Endothelial cell (in vitro differentiated cells): ENCODE measurements around the gene ASB5. TPM values are rescaled to one million over a fixed set of nuclear protein-coding genes. Genes with fewer than 3 reads are reported as not detected.

ENCODE experiments used
- DNase-seq: peaks from one replicate; pipeline ENCODE4 v3.0.0; 2021; ENCODE audit warnings: low spot score
- H3K27ac Mint-ChIP-seq: one replicate; pipeline ENCODE4 v1.8.0; 2021; ENCODE audit warnings: mixed read lengths, inconsistent platforms; ENCODE audit not compliant: unreplicated experiment
- H3K27me3 Mint-ChIP-seq: one replicate; pipeline ENCODE4 v1.8.0; 2021; ENCODE audit warnings: mild to moderate bottlenecking, moderate library complexity, mixed read lengths, inconsistent platforms; ENCODE audit not compliant: unreplicated experiment
- H3K36me3 Mint-ChIP-seq: one replicate; pipeline ENCODE4 v1.8.0; 2021; ENCODE audit warnings: mild to moderate bottlenecking, low read depth, mixed read lengths, inconsistent platforms; ENCODE audit not compliant: unreplicated experiment
- H3K4me1 Mint-ChIP-seq: one replicate; pipeline ENCODE4 v1.8.0; 2021; ENCODE audit warnings: mild to moderate bottlenecking, mixed read lengths, inconsistent platforms; ENCODE audit not compliant: unreplicated experiment
- H3K4me3 Mint-ChIP-seq: one replicate; pipeline ENCODE4 v1.8.0; 2021; ENCODE audit warnings: mild to moderate bottlenecking, mixed read lengths, inconsistent platforms; ENCODE audit not compliant: unreplicated experiment
- H3K9me3 Mint-ChIP-seq: one replicate; pipeline ENCODE4 v1.8.0; 2021; ENCODE audit warnings: mixed read lengths, inconsistent platforms; ENCODE audit not compliant: unreplicated experiment
- CTCF ChIP-seq: fragments of 200-600 bp; sonication (generic); IDR thresholded peaks from one replicate; pipeline ENCODE4 v1.5.0; 2021; ENCODE audit warnings: antibody characterized with exemption; ENCODE audit not compliant: unreplicated experiment
- total RNA-seq: library from RNA; stranded (reverse); fragmentation: NEBNext Ultra II Directional; extraction: Animal tissue kit (Norgen Biotek cat#: 25700); gene quantifications from one replicate; pipeline ENCODE4 v1.2.1, GENCODE V29; 2021; ENCODE audit not compliant: unreplicated experiment

ASB5 gene
- total RNA-seq, 1 donor from 2014 or later = not detected

GRCh38 chr4:176291748-176292147 is 22.7 kb upstream of the ASB5 start:
- H3K9me3 Mint-ChIP-seq = no peaks in the 10 kb centered on the region
- no peak overlapping the region for H3K4me3 Mint-ChIP-seq
- H3K27ac Mint-ChIP-seq = no peak overlapping the region
- no peak for DNase-seq
- H3K36me3 Mint-ChIP-seq = no peaks in the 10 kb centered on the region
- H3K4me1 Mint-ChIP-seq = peaks cover 10% of the 10 kb centered on the region
- no peak for TF ChIP-seq CTCF
- H3K27me3 Mint-ChIP-seq = no peaks in the 10 kb centered on the region

GRCh38 chr4:176290520-176290919 is 21.5 kb upstream of the ASB5 start:
- Mint-ChIP-seq H3K9me3 (no peaks in the 10 kb centered on the region), H3K27ac (no peak overlapping the region), H3K4me1 (peaks cover 10% of the 10 kb centered on the region), H3K4me3 (no peak overlapping the region), H3K27me3 (no peaks in the 10 kb centered on the region), H3K36me3 (no peaks in the 10 kb centered on the region)
- TF ChIP-seq CTCF = no peak
- DNase-seq = no peak

- Mint-ChIP-seq H3K9me3 (no peaks in the 10 kb centered on the region), H3K36me3 (no peaks in the 10 kb centered on the region), H3K27ac (no peak overlapping the region), H3K4me1 (peaks cover 10% of the 10 kb centered on the region), H3K27me3 (no peaks in the 10 kb centered on the region), H3K4me3 (no peak overlapping the region)
- DNase-seq = no peak
- no peak for TF ChIP-seq CTCF
These were observed 20.5 kb upstream of the ASB5 start for GRCh38 chr4:176289561-176289960.

GRCh38 chr4:176288020-176288419 is 19.0 kb upstream of the ASB5 start:
- no peak overlapping the region for H3K27ac Mint-ChIP-seq
- H3K36me3 Mint-ChIP-seq = no peaks in the 10 kb centered on the region
- peaks cover 10% of the 10 kb centered on the region for H3K4me1 Mint-ChIP-seq

GRCh38 chr4:176287546-176287945 is 18.5 kb upstream of the ASB5 start:
- no peaks in the 10 kb centered on the region for H3K9me3 Mint-ChIP-seq
- DNase-seq = no peak
- no peak overlapping the region for H3K27ac Mint-ChIP-seq
- H3K36me3 Mint-ChIP-seq = no peaks in the 10 kb centered on the region
- no peaks in the 10 kb centered on the region for H3K27me3 Mint-ChIP-seq
- no peak overlapping the region for H3K4me3 Mint-ChIP-seq
- TF ChIP-seq CTCF = no peak
- H3K4me1 Mint-ChIP-seq = peaks cover 10% of the 10 kb centered on the region

More at GRCh38 chr4:176288020-176288419, 19.0 kb upstream of the ASB5 start:
- no peak for TF ChIP-seq CTCF
- Mint-ChIP-seq H3K4me3 (no peak overlapping the region), H3K27me3 (no peaks in the 10 kb centered on the region), H3K9me3 (no peaks in the 10 kb centered on the region)
- DNase-seq = no peak
